HepG2 (cell line): ENCODE measurements around the gene RHBDL1. TPM values are rescaled to one million over a fixed set of nuclear protein-coding genes. Genes with fewer than 3 reads are reported as not detected.

Experiments used
- CBX1 ChIP-seq: IDR thresholded peaks from one replicate; pipeline ENCODE4 v1.6.1; 2016; ENCODE audit warnings: antibody characterized with exemption, low read depth
- CBX5 ChIP-seq: sonication (generic); formaldehyde crosslinking; IDR thresholded peaks from 2 replicates; pipeline ENCODE4 v1.4.0; 2020; ENCODE audit warnings: missing genetic modification reagents, borderline replicate concordance
- FOXK1 ChIP-seq: sonication (generic); formaldehyde crosslinking; IDR thresholded peaks from 2 replicates; pipeline ENCODE4 v1.4.0; 2020; ENCODE audit warnings: low read depth, missing genetic modification reagents, borderline replicate concordance
- GPN1 ChIP-seq: sonication (generic); formaldehyde crosslinking; IDR thresholded peaks from 2 replicates; pipeline ENCODE4 v1.5.1; 2020; ENCODE audit warnings: missing genetic modification reagents, borderline replicate concordance
- HHEX ChIP-seq: IDR thresholded peaks from 2 replicates; pipeline ENCODE4 v1.6.1; 2016; ENCODE audit warnings: control low read depth
- KLF12 ChIP-seq: sonication (generic); formaldehyde crosslinking; IDR thresholded peaks from 2 replicates; pipeline ENCODE4 v1.4.0; 2020; ENCODE audit warnings: missing genetic modification reagents, borderline replicate concordance
- PAX8 ChIP-seq: sonication (generic); formaldehyde crosslinking; IDR thresholded peaks from 2 replicates; pipeline ENCODE4 v1.8.0; 2022; ENCODE audit warnings: mild to moderate bottlenecking, missing genetic modification reagents, borderline replicate concordance
- POLR2A ChIP-seq, 2 experiments: IDR thresholded peaks; 2 replicates each; pipeline ENCODE4 v1.6.1; 2011; ENCODE audit warnings: low read depth in 2 of 2, low read length in 2 of 2, mild to moderate bottlenecking in 1 of 2, moderate library complexity in 1 of 2; ENCODE audit not compliant: insufficient read depth in 1 of 2
- RARG ChIP-seq: sonication (generic); formaldehyde crosslinking; IDR thresholded peaks from 2 replicates; pipeline ENCODE4 v1.4.0; 2020; ENCODE audit warnings: low read depth, mild to moderate bottlenecking, missing genetic modification reagents
- TBX2 ChIP-seq: sonication (generic); formaldehyde crosslinking; IDR thresholded peaks from 2 replicates; pipeline ENCODE4 v1.5.0; 2020; ENCODE audit warnings: missing genetic modification reagents, mild to moderate bottlenecking, borderline replicate concordance
- XRCC5 ChIP-seq: fragments of 200-400 bp; formaldehyde crosslinking; optimal IDR thresholded peaks from 2 replicates; pipeline ENCODE3; 2017; ENCODE audit warnings: mild to moderate bottlenecking, low read length
- ZBTB8A ChIP-seq: sonication (generic); formaldehyde crosslinking; IDR thresholded peaks from 2 replicates; pipeline ENCODE4 v1.4.0; 2020; ENCODE audit warnings: mild to moderate bottlenecking, low read depth, missing genetic modification reagents, borderline replicate concordance
- ZC3H13 ChIP-seq: sonication (generic); formaldehyde crosslinking; IDR thresholded peaks from 2 replicates; pipeline ENCODE4 v1.8.1; 2023; ENCODE audit warnings: mild to moderate bottlenecking, missing genetic modification reagents, moderate library complexity
- ZNF335 ChIP-seq: sonication (generic); formaldehyde crosslinking; IDR thresholded peaks from 2 replicates; pipeline ENCODE4 v1.4.0; 2020; ENCODE audit warnings: missing genetic modification reagents
- ZNF343 ChIP-seq: sonication (generic); formaldehyde crosslinking; IDR thresholded peaks from 2 replicates; pipeline ENCODE4 v1.4.0; 2020; ENCODE audit warnings: mild to moderate bottlenecking, missing genetic modification reagents
- ZNF558 ChIP-seq: sonication (generic); formaldehyde crosslinking; IDR thresholded peaks from 2 replicates; pipeline ENCODE4 v1.9.0; 2022; ENCODE audit warnings: mild to moderate bottlenecking, missing genetic modification reagents, borderline replicate concordance
- ZNF572 ChIP-seq: sonication (generic); formaldehyde crosslinking; IDR thresholded peaks from 2 replicates; pipeline ENCODE4 v1.5.1; 2020; ENCODE audit warnings: mild to moderate bottlenecking, missing genetic modification reagents
- ZNF713 ChIP-seq: sonication (generic); formaldehyde crosslinking; IDR thresholded peaks from 2 replicates; pipeline ENCODE4 v1.4.0; 2020; ENCODE audit warnings: mild to moderate bottlenecking, missing genetic modification reagents
- polyA plus RNA-seq, 8 experiments: library from polyadenylated mRNA; depleted of rRNA in 3 of 8; stranded (reverse) in 7 of 8; unstranded in 1 of 8; fragments of >200 nt; fragmentation: Illumina TruSeq in 4 of 8; extraction: Trizol in 4 of 8; gene quantifications; 2 replicates each; pipeline versions ENCODE4 v1.2.1 to v1.2.3, GENCODE V29; 2011 to 2016; ENCODE audit warnings: low read depth in 4 of 8, missing spikeins in 1 of 8, mixed read lengths in 1 of 8; ENCODE audit not compliant: insufficient read depth in 1 of 8
- total RNA-seq, 5 experiments: library from RNA; depleted of rRNA; stranded (reverse); fragments of >200 nt; fragmentation: Illumina TruSeq; extraction: Trizol; gene quantifications; 2 replicates each; pipeline ENCODE4 v1.2.3, GENCODE V29; 2016; ENCODE audit warnings: low read depth in 1 of 5
- TF ChIP-seq, protein P1 (sequence below): sonication (generic); formaldehyde crosslinking; IDR thresholded peaks from 2 replicates; pipeline ENCODE4 v1.8.1; 2022; ENCODE audit warnings: mild to moderate bottlenecking, missing genetic modification reagents
- TF ChIP-seq, protein P2 (sequence below), 2 experiments: IDR thresholded peaks; 2 replicates each; pipeline ENCODE4 v1.6.1; 2011 to 2012; ENCODE audit warnings: low read length in 2 of 2, borderline replicate concordance in 1 of 2, low read depth in 1 of 2, mild to moderate bottlenecking in 1 of 2, moderate library complexity in 1 of 2
- TF ChIP-seq, protein P3 (sequence below): sonication (generic); formaldehyde crosslinking; conservative IDR thresholded peaks from 2 replicates; pipeline ENCODE4 v1.4.0; 2020; ENCODE audit warnings: missing genetic modification reagents
- TF ChIP-seq, protein P4 (sequence below): IDR thresholded peaks from 2 replicates; pipeline ENCODE4 v1.6.1; 2016; ENCODE audit warnings: low read depth

RHBDL1 gene
- total and polyA plus RNA-seq, 2 of the 13 experiments (the other 11 are each of a cell fraction or from before 2014, with no cell fraction given), result 1.8 to 3.8 TPM

DNA sequence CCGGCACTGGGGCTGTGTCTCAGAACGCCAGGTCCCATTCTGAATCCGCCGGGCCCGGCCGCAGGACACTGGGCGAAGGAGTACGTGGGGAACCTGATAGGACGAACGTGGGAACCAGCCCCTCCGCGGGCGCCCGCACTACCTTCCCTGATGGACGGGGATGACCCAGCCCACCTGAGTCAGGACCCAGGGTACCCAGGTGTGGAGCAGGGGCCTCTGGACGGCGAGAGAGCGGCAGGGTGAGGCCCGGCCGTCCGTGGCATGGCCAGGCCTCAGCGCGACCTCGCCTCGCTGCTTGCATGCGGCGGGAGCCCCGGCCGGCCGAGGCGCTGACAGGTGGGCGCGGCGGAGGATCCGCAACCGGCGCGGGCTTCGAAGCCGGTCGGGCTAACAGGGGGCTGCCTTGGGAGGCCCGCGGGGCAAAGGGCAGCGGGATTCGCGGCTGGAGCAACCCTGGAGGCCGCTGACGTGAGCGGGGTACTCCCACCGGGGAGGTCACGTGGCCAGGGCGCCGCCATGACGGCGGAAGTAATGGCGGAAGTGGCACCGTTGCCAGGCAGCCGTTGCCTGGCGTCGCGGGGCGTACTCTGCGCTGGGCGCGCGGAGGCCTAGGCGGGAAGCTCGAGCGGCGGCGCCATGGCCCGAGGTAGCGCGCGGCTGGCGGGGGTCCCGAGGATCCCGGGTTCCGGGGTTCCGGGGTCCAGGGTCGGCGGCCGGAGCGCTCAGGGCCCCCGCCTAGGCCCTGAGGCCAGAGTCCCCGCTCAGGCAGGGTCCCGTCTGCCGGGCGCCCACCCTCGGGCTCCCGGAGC is 26.5 kb upstream of the RHBDL1 start, which contains the start of gene WDR90 (continued):
- TF ChIP-seq, protein P1, sequence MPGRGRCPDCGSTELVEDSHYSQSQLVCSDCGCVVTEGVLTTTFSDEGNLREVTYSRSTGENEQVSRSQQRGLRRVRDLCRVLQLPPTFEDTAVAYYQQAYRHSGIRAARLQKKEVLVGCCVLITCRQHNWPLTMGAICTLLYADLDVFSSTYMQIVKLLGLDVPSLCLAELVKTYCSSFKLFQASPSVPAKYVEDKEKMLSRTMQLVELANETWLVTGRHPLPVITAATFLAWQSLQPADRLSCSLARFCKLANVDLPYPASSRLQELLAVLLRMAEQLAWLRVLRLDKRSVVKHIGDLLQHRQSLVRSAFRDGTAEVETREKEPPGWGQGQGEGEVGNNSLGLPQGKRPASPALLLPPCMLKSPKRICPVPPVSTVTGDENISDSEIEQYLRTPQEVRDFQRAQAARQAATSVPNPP, result 0 out of 2 replicates have a peak, but pooled peaks have one; percentile 60
- TF ChIP-seq HHEX (CRISPR knock-in tag) (no peak), ZNF713 (CRISPR knock-in tag) (peak; percentile 86; the same call in 1 of the 2 replicates), ZNF343 (peak; percentile 87; the same call in 1 of the 2 replicates), ZC3H13 (CRISPR knock-in tag) (peak; percentile 98), ZNF572 (CRISPR knock-in tag) (no peak), KLF12 (CRISPR knock-in tag) (peak; percentile 74), FOXK1 (CRISPR knock-in tag) (peak; percentile 71; the same call in 1 of the 2 replicates), CBX1 (peak; percentile 80), XRCC5 (peak; percentile 73), ZNF558 (peak; percentile 79; the same call in 1 of the 2 replicates), PAX8 (CRISPR knock-in tag) (peak; percentile 83; the same call in 1 of the 2 replicates), TBX2 (peak; percentile 83), ZBTB8A (CRISPR knock-in tag) (peak; percentile 53), GPN1 (CRISPR knock-in tag) (0 out of 2 replicates have a peak, but pooled peaks have one; percentile 10), RARG (no peak), POLR2A (IDR thresholded peaks at IDR 0.05; ENCODE audit: insufficient read depth in 1 of 2, low read depth in 2 of 2, low read length in 2 of 2) (peak; percentile 61 to 74), ZNF335 (peak; percentile 47; the same call in 1 of the 2 replicates), CBX5 (CRISPR knock-in tag) (0 out of 2 replicates have a peak, but pooled peaks have one; percentile 47)
- TF ChIP-seq, protein P2, sequence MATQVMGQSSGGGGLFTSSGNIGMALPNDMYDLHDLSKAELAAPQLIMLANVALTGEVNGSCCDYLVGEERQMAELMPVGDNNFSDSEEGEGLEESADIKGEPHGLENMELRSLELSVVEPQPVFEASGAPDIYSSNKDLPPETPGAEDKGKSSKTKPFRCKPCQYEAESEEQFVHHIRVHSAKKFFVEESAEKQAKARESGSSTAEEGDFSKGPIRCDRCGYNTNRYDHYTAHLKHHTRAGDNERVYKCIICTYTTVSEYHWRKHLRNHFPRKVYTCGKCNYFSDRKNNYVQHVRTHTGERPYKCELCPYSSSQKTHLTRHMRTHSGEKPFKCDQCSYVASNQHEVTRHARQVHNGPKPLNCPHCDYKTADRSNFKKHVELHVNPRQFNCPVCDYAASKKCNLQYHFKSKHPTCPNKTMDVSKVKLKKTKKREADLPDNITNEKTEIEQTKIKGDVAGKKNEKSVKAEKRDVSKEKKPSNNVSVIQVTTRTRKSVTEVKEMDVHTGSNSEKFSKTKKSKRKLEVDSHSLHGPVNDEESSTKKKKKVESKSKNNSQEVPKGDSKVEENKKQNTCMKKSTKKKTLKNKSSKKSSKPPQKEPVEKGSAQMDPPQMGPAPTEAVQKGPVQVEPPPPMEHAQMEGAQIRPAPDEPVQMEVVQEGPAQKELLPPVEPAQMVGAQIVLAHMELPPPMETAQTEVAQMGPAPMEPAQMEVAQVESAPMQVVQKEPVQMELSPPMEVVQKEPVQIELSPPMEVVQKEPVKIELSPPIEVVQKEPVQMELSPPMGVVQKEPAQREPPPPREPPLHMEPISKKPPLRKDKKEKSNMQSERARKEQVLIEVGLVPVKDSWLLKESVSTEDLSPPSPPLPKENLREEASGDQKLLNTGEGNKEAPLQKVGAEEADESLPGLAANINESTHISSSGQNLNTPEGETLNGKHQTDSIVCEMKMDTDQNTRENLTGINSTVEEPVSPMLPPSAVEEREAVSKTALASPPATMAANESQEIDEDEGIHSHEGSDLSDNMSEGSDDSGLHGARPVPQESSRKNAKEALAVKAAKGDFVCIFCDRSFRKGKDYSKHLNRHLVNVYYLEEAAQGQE (IDR thresholded peaks at IDR 0.05; ENCODE audit: borderline replicate concordance in 1 of 2, low read depth in 1 of 2, low read length in 2 of 2), result no peak; a peak in 1 of 4 replicates
- TF ChIP-seq, protein P3, sequence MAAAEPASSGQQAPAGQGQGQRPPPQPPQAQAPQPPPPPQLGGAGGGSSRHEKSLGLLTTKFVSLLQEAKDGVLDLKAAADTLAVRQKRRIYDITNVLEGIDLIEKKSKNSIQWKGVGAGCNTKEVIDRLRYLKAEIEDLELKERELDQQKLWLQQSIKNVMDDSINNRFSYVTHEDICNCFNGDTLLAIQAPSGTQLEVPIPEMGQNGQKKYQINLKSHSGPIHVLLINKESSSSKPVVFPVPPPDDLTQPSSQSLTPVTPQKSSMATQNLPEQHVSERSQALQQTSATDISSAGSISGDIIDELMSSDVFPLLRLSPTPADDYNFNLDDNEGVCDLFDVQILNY (CRISPR knock-in tag), result peak; percentile 92
- TF ChIP-seq, protein P4, sequence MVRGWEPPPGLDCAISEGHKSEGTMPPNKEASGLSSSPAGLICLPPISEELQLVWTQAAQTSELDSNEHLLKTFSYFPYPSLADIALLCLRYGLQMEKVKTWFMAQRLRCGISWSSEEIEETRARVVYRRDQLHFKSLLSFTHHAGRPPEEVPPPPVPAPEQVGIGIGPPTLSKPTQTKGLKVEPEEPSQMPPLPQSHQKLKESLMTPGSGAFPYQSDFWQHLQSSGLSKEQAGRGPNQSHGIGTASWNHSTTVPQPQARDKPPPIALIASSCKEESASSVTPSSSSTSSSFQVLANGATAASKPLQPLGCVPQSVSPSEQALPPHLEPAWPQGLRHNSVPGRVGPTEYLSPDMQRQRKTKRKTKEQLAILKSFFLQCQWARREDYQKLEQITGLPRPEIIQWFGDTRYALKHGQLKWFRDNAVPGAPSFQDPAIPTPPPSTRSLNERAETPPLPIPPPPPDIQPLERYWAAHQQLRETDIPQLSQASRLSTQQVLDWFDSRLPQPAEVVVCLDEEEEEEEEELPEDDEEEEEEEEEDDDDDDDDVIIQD (CRISPR knock-in tag), result no peak
